HG03558 (cell line): ENCODE data around the gene MAGEA6.
"Not testable (repeated sequence)": the region's sequence is repeated elsewhere in the genome, so short reads cannot be mapped to it uniquely, and the experiment has no call there.

Experiments
- ATAC-seq: cut with Tn5 transposase; IDR thresholded peaks from one replicate; pipeline ENCODE4 v1.9.1; 2021; ENCODE audit warnings: moderate number of reproducible peaks; ENCODE audit not compliant: unreplicated experiment; ENCODE audit errors: extremely low read depth

MAGEA6 gene

DNA sequence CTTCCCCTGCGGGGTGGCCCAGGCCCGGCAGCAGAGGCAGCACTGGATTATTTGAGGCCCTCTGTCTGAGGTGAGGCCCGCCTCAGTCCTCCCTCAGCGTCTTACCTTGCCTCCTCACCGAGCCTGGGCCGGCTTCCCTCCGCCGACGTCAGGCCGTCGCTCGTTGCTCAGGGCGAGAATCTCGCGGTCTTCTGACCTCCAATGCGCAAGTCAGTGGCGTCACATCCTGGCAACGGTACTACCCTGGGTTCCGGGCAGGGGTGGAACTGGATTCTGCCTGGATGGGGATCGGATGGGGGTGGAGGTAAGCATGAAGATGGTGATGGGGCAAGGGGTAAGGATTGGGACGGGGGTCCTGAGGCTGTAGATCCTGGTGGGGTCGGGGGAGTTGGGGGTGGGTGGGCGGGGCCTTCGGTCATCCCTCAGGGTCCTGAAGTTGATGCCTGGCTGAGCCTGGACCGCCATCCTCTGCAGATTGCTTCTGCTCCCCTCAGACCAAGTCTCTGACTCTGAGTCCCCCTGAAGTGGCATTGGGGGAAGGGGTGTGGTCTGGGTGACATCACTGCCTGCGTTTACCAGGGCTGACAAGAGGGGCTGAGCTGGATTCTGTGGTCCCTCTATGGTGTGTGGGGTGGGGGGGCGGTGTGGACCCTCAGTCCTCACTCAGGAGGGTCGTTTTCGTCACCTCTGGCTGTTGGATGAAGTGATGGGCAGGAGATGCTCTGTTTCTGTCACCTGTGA, at the start of gene MAGEA6:
MAGEA6 (minus strand) TSS at position 141 of the 741 bp plus-strand sequence. CDS start 2,039 bp downstream, outside the sequence.
- not testable (repeated sequence) for ATAC-seq

DNA sequence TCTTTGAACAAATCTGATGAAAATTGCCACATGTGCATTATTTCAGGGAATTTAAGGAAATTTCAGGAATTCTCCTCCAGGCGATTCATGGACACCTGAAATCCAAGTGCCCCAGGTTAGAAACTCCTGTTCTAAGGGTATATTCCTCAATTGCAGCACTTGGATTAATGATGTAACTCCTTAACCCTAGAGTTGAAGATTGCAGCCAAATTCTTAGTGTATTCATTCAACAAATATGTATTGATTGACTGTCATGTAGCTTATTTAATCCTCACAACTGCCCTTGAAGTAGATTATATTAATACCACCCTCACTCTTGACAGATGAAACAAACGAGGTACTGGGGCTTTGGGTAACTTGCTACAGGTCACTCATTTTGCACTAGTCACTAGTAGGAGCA, 49.8 kb upstream of the MAGEA6 start:
- no peak for ATAC-seq

DNA sequence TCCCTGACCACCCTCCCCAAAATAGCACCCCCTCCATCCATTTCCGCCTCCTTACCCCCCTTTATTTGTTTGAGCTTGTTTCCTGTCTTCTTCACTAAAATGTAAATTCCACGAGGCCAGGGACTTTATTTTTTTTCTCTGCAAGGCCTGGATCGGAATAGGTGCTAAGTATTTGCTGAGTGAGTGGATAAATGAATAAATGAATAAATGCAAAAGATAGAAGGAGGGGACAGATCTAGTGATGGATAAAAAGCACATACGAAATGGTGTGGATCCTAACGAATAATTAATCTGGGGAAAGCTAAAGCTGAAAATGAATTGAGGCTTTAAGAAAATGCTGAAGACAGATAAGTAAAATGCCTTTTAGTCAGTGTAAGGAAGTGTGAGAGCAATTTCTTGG, 48.9 kb upstream of the MAGEA6 start:
- no peak for ATAC-seq

DNA sequence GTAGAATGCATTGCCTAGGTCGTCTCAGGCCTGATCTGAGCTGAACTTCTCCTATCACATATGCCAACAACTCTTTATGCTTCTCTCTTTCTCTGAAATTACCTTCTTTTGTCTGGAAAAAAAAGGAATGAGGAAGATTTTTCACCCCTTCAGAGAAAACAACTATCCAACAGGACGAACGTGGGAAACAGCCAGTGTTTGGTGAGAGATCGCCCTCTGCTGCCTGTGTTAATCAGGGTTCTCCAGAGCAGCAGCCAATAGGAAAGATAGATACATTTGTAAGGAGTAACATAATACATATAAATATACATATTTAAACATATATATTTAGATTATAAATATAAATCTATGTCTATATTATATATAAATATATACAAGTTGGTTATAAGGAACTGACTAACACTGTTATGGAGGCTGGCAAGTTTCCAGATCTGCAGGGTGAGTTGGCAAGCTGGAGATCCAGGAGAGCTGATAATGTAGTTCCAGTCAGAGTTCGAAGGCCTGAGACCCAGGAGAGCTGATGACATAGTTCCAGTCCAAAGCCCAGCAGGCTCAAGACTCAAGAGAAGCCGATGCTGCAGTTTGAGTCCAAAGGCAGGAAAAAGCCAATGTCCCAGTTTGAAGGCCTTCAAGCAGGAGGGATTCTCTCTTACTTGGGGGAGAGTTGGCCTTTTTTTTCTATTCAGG, 47.7 kb upstream of the MAGEA6 start:
- no peak for ATAC-seq

DNA sequence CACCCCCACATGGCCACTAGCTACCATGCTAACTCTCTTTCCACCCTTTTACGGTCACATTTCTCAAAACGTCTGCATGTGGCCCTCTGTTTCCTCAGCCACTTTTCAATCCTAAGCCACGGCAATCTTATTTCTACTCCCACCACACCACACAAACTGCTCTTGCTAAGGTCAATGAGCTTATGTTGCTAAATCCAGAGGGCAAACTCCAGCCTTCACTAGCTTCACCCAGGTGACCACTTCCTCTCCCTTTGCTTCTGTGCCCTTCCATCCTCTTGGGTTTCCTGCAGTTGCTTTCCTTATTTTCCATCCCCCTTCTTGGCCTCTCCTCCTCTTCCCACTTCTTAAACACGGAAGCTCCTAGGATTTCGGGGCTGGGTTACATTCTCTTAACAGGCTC, 44.6 kb upstream of the MAGEA6 start:
- no peak for ATAC-seq

GRCh38 chrX:152813206-152813605, 43.7 kb upstream of the MAGEA6 start:
- ATAC-seq = no peak

GRCh38 chrX:152810403-152810802, 40.9 kb upstream of the MAGEA6 start:
- ATAC-seq = no peak

GRCh38 chrX:152806035-152806434, 36.5 kb upstream of the MAGEA6 start:
- ATAC-seq = no peak

DNA sequence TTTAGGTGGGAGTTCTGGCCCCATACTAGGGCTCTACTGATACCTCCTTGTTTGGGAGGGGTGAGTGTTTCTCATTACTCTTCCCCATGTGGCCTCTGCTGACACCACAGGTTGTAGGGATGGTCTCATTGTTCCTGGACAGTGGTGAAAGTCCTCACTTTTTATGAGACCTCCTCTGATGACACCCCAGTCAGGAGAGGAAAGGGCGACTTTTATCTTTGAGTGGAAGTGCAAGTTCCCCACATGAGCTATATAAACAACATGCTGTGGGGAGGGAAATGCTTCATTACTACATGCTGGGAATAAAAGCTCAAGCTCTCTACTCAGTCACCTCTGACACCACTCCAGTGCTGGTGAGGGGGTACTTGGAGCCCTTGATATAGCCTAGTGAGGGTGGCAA, 29.5 kb upstream of the MAGEA6 start:
- no peak for ATAC-seq

GRCh38 chrX:152787062-152787461, 17.6 kb upstream of the MAGEA6 start:
- ATAC-seq = not testable (repeated sequence)

DNA sequence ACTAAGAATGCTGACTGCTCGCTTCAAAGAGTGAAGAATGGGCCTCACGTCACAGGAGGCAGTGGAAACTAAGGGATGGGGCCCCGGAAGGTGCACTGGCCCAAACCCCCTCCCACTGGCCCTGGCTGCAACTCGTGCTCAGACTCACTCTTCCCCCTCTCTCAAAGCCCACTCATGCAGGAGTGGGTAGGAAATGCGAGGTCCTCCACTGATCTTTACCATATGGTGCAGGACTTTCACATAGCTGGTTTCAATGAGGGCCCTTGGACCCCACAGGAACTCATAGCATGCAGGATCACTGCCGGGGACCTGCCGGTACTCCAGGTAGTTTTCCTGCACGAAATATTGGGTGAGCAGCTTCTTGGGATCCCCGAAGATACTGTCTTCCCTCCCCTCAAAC, 2.9 kb downstream of the MAGEA6 start:
- not testable (repeated sequence) for ATAC-seq

- not testable (repeated sequence) for ATAC-seq
Observed at GRCh38 chrX:152761582-152761981, 7.9 kb downstream of the MAGEA6 start.

DNA sequence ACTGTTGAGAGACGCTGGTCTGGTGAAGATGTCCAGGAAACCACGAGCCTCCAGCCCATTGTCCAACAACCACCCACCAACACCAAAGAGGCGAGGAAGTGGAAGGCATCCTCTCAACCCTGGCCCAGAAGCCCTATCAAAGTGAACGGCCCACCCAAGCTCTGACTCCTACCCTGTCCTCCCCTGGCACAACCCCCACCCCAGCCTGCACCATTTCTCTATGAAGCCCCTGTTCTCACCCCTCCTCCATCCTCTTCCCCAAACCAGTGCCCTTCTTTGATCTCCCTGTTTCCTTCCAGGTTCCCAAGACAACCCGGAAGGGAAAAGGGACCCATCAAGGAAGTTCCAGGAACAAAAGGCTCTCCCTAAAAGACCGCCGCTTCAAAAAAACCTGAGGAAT, 9.9 kb downstream of the MAGEA6 start:
- not testable (repeated sequence) for ATAC-seq

GRCh38 chrX:152758918-152759317, 10.6 kb downstream of the MAGEA6 start, which contains the start of gene CSAG3:
CSAG3 (plus strand) TSS chrX:152759218.
- ATAC-seq = not testable (repeated sequence)

GRCh38 chrX:152754871-152755270, 14.6 kb downstream of the MAGEA6 start:
- not testable (repeated sequence) for ATAC-seq

DNA sequence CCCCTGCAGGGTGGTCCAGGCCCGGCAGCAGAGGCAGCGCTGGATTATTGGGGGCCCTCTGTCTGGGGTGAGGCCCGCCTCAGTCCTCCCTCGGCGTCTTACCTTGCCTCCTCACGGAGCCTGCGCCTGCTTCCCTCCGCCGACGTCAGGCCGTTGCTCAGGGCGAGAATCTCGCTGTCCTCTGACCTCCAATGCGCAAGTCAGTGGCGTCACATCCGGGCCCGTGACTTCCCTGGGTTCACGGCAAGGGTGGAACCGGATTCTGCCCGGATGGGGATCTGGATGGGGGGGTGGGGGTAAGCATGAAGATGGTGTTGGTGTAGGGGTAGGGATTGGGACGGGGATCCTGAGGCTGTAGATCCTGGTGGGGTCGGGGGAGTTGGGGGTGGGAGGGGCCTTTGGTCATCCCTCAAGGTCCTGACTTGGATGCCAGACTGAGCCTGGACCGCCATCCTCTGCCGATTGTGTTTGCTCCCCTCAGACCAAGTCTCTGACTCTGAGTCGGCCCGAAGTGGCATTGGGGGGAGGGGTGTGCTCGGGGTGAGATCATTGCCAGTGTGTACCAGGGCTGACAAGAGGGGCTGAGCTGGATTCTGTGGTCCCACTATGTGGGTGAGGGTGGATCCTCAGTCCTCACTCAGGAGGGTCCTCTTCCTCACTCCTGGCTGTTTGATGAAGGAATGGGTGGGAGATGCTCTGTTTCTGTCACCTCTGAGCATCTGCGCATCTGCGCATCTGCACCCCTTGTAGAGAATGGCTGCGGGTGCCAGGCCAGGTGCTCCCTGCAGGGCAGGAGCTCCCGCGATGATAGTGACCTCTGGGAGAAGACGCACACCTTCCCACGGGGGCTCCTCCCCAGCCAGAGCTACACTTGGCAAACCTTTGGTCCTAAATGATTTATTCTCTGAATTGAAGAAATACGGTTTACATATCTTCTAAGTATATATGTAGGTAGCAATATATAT, 15.5 kb downstream of the MAGEA6 start, which contains the start of gene MAGEA2:
MAGEA2 (minus strand) TSS at position 157 of the 965 bp plus-strand sequence. CDS start 2,479 bp downstream, outside the sequence.
- not testable (repeated sequence) for ATAC-seq

- no peak for ATAC-seq
Observed at GRCh38 chrX:152738560-152738959, 30.9 kb downstream of the MAGEA6 start.

DNA sequence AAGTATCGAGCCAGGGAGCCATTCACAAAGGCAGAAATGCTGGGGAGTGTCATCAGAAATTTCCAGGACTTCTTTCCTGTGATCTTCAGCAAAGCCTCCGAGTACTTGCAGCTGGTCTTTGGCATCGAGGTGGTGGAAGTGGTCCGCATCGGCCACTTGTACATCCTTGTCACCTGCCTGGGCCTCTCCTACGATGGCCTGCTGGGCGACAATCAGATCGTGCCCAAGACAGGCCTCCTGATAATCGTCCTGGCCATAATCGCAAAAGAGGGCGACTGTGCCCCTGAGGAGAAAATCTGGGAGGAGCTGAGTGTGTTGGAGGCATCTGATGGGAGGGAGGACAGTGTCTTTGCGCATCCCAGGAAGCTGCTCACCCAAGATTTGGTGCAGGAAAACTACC, 33.0 kb downstream of the MAGEA6 start:
- ATAC-seq = not testable (repeated sequence)

GRCh38 chrX:152735860-152736511, 33.5 kb downstream of the MAGEA6 start:
- ATAC-seq = no peak

- ATAC-seq = no peak
Observed at GRCh38 chrX:152735101-152735500, 34.4 kb downstream of the MAGEA6 start.
